ENCODE data around the gene PFN2.

Gene PFN2

GRCh38 chr3:149933858-149934257 lies 36.8 kb downstream of the PFN2 start:
- intact Hi-C loops (cut with DNase I): no loop called here

GRCh38 chr3:149933008-149933407 lies 37.7 kb downstream of the PFN2 start:
- no peak for DNase-seq
- intact Hi-C loops (cut with DNase I): no loop called here

More at GRCh38 chr3:149933858-149934257, 36.8 kb downstream of the PFN2 start:
- DNase-seq: no peak

- intact Hi-C loops (cut with DNase I): no loop called here
These were observed 50.6 kb downstream of the PFN2 start for GRCh38 chr3:149920119-149920518.

GRCh38 chr3:149919509-149919908 lies 51.2 kb downstream of the PFN2 start:
- no peak for DNase-seq
- intact Hi-C loops (cut with DNase I): no loop called here

More at GRCh38 chr3:149920119-149920518, 50.6 kb downstream of the PFN2 start:
- DNase-seq: no peak

GRCh38 chr3:149917124-149917667 lies 53.5 kb downstream of the PFN2 start:
- DNase-seq: no peak
- intact Hi-C loops (cut with DNase I): no loop called here
